NCI-H82 (cell line): Measurements from ENCODE around the gene CCDC28A.
"Not testable (repeated sequence)": the region's sequence is repeated elsewhere in the genome, so short reads cannot be mapped to it uniquely, and the experiment has no call there.

Experiments
- DNase-seq: peaks from one replicate; lab custom pipeline; 2025; lab: John Stamatoyannopoulos, UW

CCDC28A gene

DNA sequence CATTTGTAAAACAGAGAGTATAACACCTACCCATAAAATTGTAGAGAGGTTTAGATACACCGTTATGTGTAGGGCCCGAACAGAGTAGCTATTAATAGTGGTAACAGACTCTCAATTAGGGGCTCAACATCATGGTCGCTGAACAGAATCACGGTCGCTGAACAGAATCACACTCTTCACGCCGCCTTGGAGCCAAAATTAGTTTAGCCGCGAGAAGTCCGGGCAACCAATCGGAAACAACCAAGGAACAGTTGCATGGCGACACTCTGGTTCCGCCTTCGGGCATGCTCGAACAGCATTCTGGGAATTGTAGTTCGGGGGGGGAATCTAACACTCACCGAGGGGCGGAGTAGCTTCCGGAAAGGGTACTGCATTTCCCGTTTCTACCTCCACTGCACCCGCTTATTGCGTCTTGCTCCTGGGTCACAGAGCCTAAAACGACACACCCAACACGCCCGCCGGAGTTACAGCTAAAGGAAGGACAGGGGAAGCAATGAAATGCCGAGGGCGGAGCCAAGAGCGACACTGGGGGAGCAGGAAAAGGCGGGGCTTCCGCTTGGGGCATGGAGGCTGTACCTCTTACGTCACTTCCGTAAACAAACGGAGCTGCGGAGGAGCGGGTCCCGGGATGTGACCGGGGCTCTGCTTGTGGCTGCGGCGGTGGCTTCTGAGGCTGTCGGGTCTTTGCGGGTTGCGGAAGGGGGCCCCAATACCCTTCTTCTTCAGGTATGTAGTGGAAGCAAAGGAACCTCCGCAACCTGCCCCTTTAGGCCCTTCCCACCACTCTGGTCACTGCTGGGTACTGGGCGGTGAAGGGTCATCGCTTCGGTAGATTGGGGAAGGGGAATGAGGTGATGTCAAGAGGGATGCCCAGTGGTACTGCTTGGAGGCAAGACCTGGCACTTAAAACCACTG lies at the start of gene CCDC28A:
CCDC28A (plus strand) TSS at position 593 of the 915 bp plus-strand sequence. CDS start 2,352 bp downstream, outside the sequence.
- peak; percentile 98 for DNase-seq

- no peak for DNase-seq
Observed at GRCh38 chr6:138724015-138724414, 49.6 kb upstream of the CCDC28A start.

GRCh38 chr6:138726066-138726756 lies 47.4 kb upstream of the CCDC28A start:
- no peak for DNase-seq

DNA sequence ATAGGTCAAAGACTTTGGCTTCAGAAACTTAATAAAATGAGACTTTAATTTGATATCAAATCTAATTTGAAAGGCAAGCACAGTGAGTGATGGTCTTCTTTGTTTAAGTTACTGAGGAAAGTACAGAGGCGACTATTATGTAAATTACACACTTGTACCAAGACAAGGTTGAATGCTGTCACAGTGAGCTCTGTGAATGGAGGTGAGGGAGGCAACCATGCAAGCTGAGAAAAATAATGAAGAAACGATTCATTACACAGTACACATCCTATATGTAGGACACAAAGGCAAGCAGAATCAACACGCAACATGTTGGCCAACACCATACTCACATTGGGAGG lies 46.8 kb upstream of the CCDC28A start:
- DNase-seq: no peak

DNA sequence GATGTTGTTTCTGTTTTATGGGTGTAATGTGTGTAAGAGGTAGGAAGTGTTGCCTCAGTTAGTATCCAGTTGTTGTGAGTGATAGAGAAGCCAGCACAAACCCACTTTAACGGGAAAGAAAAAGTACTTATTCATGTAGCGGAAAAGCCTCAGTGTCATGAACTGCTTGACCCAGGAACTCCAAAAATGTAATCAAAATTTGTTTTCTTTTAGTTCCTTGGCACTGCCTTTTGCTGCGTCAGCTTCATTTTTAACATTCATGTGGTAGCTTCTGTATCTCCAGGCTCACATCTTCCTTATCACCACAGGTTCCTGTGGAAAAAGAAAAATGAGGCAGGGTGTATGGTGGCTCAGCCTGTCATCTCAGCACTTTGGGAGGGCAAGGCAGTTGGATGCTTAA lies 46.4 kb upstream of the CCDC28A start:
- DNase-seq: no peak

DNA sequence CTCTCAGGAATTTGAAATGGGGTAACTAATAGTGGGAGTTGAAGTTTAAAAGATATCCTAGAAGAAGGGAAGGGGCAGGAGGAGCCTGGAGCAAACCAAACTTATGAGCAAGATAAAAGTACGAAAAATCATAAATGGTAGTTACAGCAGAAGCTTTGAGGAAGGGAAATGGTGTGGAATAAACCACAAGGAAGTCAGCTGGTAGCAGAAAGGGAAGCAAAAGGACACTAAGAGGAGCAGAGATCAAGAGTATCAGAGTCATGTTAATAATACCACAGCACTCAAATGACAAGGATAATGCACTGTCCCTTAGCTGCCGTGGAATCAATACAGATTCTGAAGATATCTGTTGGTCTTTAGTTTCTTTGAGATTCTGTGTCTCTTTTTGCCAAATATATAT lies 44.9 kb upstream of the CCDC28A start:
- no peak for DNase-seq

DNA sequence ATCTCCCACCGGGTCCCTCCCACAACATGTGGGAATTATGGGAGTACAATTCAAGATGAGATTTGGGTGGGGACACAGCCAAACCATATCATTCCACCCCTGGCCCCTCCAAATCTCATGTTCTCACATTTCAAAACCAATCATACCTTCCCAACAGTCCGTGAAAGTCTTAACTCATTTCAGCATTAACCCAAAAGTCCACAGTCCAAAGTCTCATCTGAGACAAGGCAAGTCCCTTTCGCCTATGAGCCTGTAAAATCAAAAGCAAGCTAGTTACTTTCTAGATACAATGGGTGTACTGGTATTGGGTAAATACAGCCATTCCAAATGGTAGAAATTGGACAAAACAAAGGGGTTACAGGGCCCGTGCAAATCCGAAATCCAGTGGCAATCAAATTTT lies 43.5 kb upstream of the CCDC28A start:
- DNase-seq: not testable (repeated sequence)

GRCh38 chr6:138734585-138734984 lies 39.0 kb upstream of the CCDC28A start:
- DNase-seq: no peak

DNA sequence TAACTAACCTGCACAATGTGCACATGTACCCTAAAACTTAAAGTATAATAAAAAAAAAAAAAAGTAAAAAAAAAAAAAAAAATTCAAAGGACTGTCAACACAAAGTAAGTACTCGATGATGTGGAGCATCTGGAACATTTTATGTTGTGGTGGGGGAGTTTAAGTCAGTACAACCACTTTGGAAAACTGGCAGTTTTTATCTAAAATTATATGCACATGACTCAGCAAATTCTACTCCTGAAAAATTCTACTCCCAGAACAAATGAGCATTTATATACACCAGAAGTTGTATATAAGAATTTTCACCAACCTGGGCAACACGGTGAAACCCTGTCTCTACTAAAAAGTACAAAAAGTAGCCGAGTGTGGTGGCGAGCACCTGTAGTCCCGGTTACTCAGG lies 36.9 kb upstream of the CCDC28A start:
- no peak for DNase-seq

- no peak for DNase-seq
Observed at GRCh38 chr6:138752017-138752416, 21.6 kb upstream of the CCDC28A start.

DNA sequence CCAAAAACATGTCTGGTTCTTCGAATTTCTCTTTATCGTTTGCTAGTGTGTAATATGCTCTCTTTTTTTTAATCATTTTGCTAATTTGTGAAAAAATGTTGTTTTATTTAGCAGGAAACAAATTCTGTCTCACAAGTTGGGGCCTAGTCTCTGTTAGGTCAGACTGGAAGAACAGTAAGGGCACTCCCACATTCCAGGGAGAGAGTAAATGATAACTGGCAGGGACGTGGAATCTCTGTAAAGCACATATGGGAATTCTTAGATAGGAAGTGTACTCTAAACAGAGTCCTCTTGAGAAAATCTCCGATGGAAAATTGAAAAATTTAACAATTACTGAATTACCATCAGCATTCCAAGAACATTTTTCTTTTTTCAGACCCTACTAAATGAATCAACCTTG lies 16.4 kb upstream of the CCDC28A start:
- DNase-seq: no peak

- DNase-seq: peak; percentile 53
Observed at GRCh38 chr6:138765896-138766655, 7.5 kb upstream of the CCDC28A start.

DNA sequence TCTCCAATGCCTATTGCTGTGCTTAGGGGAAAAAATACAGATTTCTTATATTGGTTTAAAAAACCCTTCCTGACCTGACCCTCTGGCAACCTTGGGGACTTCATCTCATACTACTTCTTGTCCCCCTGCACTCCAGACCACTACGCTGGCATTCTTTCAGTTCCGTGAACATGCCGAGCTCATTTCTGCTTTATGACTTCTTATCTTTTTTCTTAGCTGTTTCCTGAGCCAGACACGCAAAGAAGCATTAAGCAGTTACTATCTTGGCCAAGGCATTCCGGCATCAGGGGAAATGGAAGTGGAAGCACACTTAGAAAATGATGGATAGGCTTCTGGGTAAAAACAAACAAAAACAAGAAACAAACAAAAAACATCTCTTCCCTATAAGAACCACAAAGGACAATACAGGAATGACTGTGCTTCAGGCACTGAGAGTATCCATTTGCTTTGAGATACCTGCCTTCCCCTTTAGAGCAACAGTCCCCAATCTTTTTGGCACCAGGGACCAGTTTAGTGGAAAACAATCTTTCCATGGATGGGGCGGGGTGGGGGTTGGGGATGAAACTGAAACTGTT lies 4.4 kb upstream of the CCDC28A start:
- no peak for DNase-seq

DNA sequence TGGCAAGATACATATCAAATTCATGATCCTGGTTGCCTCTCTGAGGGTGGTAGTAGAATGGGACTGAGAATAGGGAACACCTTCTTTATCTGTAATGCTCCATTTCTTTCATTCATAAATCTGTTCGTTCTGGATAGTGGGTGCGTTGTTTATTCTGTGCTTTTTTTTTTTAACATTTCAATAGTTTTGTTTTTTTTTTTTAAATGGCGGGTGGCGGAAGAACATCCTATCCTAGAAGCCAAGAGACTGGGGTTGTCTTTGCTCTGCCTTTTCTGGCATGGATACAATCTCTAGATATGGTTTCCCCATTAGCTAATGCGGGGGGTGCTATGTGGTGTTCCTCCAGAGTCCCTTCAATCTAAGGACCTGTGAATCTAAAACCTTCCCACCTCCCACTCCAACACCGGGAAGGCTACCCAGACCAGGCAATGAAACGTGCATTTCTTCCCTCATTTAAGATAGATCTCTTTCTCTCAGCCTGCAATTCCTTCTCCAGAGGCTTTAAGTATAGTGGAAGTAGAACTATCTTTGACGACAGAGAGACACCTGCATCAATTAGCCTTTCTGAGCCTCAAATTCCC lies 883 bp upstream of the CCDC28A start:
- DNase-seq: peak; percentile 49

DNA sequence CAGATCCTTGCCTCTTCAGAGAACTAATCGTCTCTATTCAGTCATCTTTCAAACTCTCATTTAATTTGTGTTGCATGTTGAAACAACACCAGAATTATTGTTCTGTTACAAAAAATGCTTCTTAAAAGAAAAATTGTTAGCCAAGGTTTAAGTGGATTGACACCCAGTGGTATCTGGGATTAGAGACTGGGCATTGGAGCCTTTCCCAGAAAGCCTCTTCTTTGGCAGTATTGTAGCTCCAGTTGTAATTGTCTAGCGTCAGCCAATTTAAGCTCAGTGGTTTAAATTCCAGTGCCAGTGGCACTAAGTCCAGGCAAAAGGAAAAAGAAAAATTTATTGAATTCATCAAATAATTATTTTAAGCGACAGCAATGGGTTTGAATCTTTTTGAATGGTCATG lies 801 bp downstream of the CCDC28A start:
- DNase-seq: no peak

DNA sequence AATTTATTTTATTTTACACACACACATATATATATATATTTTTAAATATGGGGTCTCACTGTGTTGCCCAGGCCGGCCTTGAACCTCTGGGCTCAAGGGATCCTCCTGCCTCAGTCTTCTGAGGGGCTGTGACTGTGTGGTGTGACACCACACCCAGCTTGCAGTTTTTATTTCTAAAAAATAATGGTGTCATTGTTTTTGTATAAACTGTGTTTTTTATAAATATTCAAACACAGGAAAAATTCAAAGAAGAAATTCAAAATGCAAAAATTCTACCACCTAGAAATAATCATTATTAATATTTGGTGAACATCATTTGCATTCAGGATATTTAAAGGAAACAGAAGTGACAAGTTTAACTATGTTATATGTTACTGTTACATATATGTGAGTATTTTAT lies 3.1 kb downstream of the CCDC28A start:
- no peak for DNase-seq

GRCh38 chr6:138778331-138778730 lies 4.8 kb downstream of the CCDC28A start:
- no peak for DNase-seq

- no peak for DNase-seq
Observed at GRCh38 chr6:138782243-138782642, 8.7 kb downstream of the CCDC28A start.

DNA sequence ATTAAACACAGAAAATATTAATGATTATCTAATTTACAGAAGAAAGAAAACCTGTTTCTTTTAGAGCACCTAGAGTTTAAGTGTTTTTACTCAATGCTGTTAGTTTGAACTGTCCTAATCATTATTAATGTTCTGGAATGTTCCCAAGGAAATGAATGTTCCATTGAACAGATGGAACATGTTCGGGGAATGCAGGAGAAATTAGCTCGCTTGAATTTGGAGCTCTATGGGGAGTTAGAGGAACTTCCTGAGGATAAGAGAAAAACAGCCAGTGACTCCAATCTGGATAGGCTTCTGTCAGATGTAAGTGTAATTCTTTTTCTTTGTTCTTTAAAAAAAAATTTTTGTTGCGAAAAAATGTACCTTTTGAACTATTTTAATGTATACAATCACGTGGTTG lies 11.5 kb downstream of the CCDC28A start:
- no peak for DNase-seq

- DNase-seq: no peak
Observed at GRCh38 chr6:138785980-138786379, 12.4 kb downstream of the CCDC28A start.

DNA sequence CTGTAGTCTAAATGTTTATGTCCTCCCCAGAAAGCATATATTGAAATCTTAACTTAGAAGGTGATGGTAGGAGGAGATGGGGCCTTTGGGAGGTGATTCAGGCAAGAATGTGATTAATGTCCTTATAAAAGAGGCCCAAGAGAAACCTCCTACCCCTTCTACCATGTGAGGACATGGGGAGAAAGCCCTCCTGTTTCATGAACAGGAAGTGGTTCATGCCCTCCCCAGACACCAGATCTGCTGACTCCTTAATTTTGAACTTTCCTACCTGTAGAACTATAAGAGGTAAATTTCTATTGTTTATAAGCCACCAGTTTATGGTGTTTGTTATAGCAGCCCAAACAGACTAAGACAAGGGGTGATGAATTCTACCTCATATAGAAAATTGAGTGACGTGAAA lies 13.6 kb downstream of the CCDC28A start:
- DNase-seq: no peak
